Adrenal gland (tissue), 5 donors: Measurements from ENCODE around the gene PHACTR2.

Experiments used
- CTCF ChIP-seq, 6 experiments: fragments of 450-650 bp in 4 of 6; fragments of 200-600 bp in 2 of 6; sonication (generic) in 1 of 6; IDR thresholded peaks; 1 replicate in 5 of 6; 2 replicates in 1 of 6; pipeline versions ENCODE4 v1.5.1 to v1.8.0; 2016 to 2021; ENCODE audit warnings: antibody characterized with exemption in 6 of 6, mild to moderate bottlenecking in 2 of 6, moderate library complexity in 1 of 6
- POLR2A ChIP-seq, 2 donors: fragments of 450-650 bp; IDR thresholded peaks; one replicate each; pipeline ENCODE4 v1.6.1; 2017; ENCODE audit warnings: antibody characterized with exemption in 2 of 2, mild to moderate bottlenecking in 2 of 2, moderate library complexity in 1 of 2
- donor health status: DM: no; HTN: no; CAD: no.

GRCh38 chr6:143721642-143722041 lies 43.9 kb downstream of the PHACTR2 start:
- no peak for TF ChIP-seq CTCF (IDR thresholded peaks at IDR 0.05)
- TF ChIP-seq POLR2A (IDR thresholded peaks at IDR 0.05) = no peak
